Osteocyte (in vitro differentiated cells): ENCODE measurements around the gene C10orf105. TPM values are rescaled to one million over a fixed set of nuclear protein-coding genes. Genes with fewer than 3 reads are reported as not detected.

Source experiments
- DNase-seq: peaks from one replicate; pipeline ENCODE4 v3.0.0; 2021; ENCODE audit warnings: mixed read lengths; ENCODE audit not compliant: unreplicated experiment; ENCODE audit errors: extremely low spot score
- H3K27ac Mint-ChIP-seq: one replicate; pipeline ENCODE4 v1.8.0; 2021; ENCODE audit warnings: mild to moderate bottlenecking, mixed read lengths; ENCODE audit not compliant: unreplicated experiment
- H3K27me3 Mint-ChIP-seq: one replicate; pipeline ENCODE4 v1.8.0; 2021; ENCODE audit warnings: mixed read lengths; ENCODE audit not compliant: unreplicated experiment
- H3K36me3 Mint-ChIP-seq: one replicate; pipeline ENCODE4 v1.8.0; 2021; ENCODE audit warnings: mixed read lengths; ENCODE audit not compliant: unreplicated experiment
- H3K4me1 Mint-ChIP-seq: one replicate; pipeline ENCODE4 v1.8.0; 2021; ENCODE audit warnings: mixed read lengths; ENCODE audit not compliant: unreplicated experiment
- H3K4me3 Mint-ChIP-seq: one replicate; pipeline ENCODE4 v1.8.0; 2021; ENCODE audit warnings: mild to moderate bottlenecking, moderate library complexity, mixed read lengths; ENCODE audit not compliant: unreplicated experiment
- H3K9me3 Mint-ChIP-seq: one replicate; pipeline ENCODE4 v1.8.0; 2021; ENCODE audit warnings: mixed read lengths; ENCODE audit not compliant: unreplicated experiment
- CTCF ChIP-seq: fragments of 200-600 bp; sonication (generic); IDR thresholded peaks from 2 replicates; pipeline ENCODE4 v1.5.0; 2021; ENCODE audit warnings: antibody characterized with exemption, mild to moderate bottlenecking, moderate library complexity
- total RNA-seq: library from RNA; stranded (reverse); gene quantifications from 2 replicates; pipeline ENCODE4 v1.2.1, GENCODE V29; 2021

C10orf105 gene
- total RNA-seq, 1 donor from 2014 or later: not detected

GRCh38 chr10:71725998-71726579 lies 6.5 kb upstream of the C10orf105 start:
- no peak for DNase-seq
- Mint-ChIP-seq H3K4me3 (no peak overlapping the region), H3K36me3 (no peaks in the 10 kb centered on the region), H3K27ac (no peak overlapping the region), H3K4me1 (peaks cover 5% of the 10 kb centered on the region), H3K9me3 (no peaks in the 10 kb centered on the region), H3K27me3 (peaks cover 19% of the 10 kb centered on the region)
- TF ChIP-seq CTCF: peak; percentile 36

- Mint-ChIP-seq H3K27ac (no peak overlapping the region), H3K9me3 (no peaks in the 10 kb centered on the region), H3K4me1 (peaks cover 5% of the 10 kb centered on the region), H3K36me3 (no peaks in the 10 kb centered on the region), H3K4me3 (no peak overlapping the region), H3K27me3 (peaks cover 27% of the 10 kb centered on the region)
- no peak for TF ChIP-seq CTCF
- no peak for DNase-seq
These were observed 5.7 kb upstream of the C10orf105 start for GRCh38 chr10:71725249-71725648.

- Mint-ChIP-seq H3K36me3 (no peaks in the 10 kb centered on the region), H3K4me3 (no peak overlapping the region), H3K9me3 (no peaks in the 10 kb centered on the region), H3K27ac (no peak overlapping the region), H3K4me1 (peaks cover 5% of the 10 kb centered on the region), H3K27me3 (peaks cover 28% of the 10 kb centered on the region)
- DNase-seq: no peak
- no peak for TF ChIP-seq CTCF
These were observed 5.0 kb upstream of the C10orf105 start for GRCh38 chr10:71724539-71724938.

GRCh38 chr10:71723311-71723710 lies 3.7 kb upstream of the C10orf105 start:
- no peak for TF ChIP-seq CTCF
- Mint-ChIP-seq H3K36me3 (no peaks in the 10 kb centered on the region), H3K9me3 (no peaks in the 10 kb centered on the region), H3K27me3 (peaks cover 28% of the 10 kb centered on the region), H3K27ac (no peak overlapping the region), H3K4me3 (no peak overlapping the region), H3K4me1 (no peaks in the 10 kb centered on the region)
- no peak for DNase-seq

GRCh38 chr10:71722849-71723248 lies 3.3 kb upstream of the C10orf105 start:
- no peak for TF ChIP-seq CTCF
- Mint-ChIP-seq H3K4me3 (no peak overlapping the region), H3K27me3 (peaks cover 27% of the 10 kb centered on the region), H3K27ac (no peak overlapping the region), H3K4me1 (no peaks in the 10 kb centered on the region), H3K36me3 (no peaks in the 10 kb centered on the region), H3K9me3 (no peaks in the 10 kb centered on the region)
- DNase-seq: no peak
